Astrocyte of the spinal cord (primary cell): ENCODE data around the gene LRRC23.

Experiments used
- DNase-seq: peaks from one replicate; pipeline ENCODE4 v3.0.0; 2011; ENCODE audit warnings: low read depth, low spot score
- H3K4me3 ChIP-seq: 2 replicates; pipeline ENCODE4 v1.5.1; 2011; ENCODE audit warnings: low read depth, mild to moderate bottlenecking, low read length, moderate library complexity
- CTCF ChIP-seq: IDR thresholded peaks from 2 replicates; pipeline ENCODE4 v1.5.1; 2012; ENCODE audit warnings: low read depth, mild to moderate bottlenecking, low read length, inconsistent platforms
- in situ Hi-C: cut with HindIII; loops from 2 replicates; pipeline ENCODE4 v1.10.0; 2017; ENCODE audit warnings: low sequenced_read_pairs

The LRRC23 gene

DNA sequence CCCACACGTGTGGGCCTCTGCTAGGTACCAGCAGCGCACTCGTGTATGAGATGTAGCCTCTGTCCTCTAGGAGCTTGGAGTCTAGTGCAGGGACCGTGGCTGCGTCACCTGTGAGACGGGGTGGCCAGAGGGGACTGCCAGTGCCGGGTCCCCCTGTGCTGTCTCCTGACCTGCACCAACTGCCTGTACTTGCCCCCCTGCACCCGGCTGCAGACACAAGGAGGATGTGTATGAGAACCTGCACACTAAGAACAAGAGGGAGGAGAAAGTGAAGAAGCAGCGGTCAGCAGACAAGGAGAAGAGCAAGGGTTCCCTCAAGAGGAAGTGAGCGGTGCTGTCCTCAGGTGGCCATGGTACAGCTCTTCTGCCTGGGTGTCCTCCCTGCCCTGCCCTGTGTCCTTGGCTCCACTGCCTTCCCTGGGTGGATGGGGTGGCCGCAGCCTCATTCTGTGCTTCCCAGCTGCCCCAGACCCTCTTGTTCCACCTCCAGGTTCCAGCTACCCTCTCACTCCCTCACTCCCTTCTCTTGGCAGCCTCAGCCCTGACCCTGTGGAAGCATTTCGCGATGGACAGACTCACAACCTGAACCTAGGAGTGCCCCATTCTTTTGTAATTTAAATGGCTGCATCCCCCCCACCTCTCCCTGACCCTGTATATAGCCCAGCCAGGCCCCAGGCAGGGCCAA lies 56.1 kb downstream of the LRRC23 start:
- in situ Hi-C loops, result no loop called here
- TF ChIP-seq CTCF, result peak; percentile 43
- DNase-seq, result peak; percentile 28
- no peak overlapping the region for H3K4me3 ChIP-seq

DNA sequence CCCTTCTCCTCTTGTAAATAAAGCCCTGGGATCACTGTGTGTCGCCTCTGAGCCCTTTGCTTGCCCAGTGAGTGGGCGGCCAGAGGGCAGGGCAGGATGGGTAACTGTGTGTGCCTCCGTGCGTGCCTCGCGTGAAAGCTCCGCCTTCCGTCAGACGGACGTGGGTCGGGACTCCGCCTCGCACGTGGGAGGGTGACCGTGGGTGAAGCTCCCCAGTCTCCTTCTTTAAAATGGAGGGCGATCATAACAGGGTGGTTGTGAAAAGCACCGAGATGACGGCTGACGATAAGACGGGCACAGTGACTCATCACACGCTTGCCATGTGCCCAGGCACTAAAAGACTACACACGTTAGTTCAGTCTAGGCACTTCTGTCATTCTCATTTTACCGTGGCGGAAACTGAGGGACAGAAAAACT lies 56.7 kb downstream of the LRRC23 start:
- DNase-seq, result no peak
- H3K4me3 ChIP-seq, result no peak overlapping the region
- no peak for TF ChIP-seq CTCF
- in situ Hi-C loops, result no loop called here

GRCh38 chr12:6961695-6962284 lies 57.2 kb downstream of the LRRC23 start:
- peak; percentile 79 for DNase-seq
- in situ Hi-C loops, result no loop called here
- H3K4me3 ChIP-seq, result no peak overlapping the region
- peak; percentile 72 for TF ChIP-seq CTCF

DNA sequence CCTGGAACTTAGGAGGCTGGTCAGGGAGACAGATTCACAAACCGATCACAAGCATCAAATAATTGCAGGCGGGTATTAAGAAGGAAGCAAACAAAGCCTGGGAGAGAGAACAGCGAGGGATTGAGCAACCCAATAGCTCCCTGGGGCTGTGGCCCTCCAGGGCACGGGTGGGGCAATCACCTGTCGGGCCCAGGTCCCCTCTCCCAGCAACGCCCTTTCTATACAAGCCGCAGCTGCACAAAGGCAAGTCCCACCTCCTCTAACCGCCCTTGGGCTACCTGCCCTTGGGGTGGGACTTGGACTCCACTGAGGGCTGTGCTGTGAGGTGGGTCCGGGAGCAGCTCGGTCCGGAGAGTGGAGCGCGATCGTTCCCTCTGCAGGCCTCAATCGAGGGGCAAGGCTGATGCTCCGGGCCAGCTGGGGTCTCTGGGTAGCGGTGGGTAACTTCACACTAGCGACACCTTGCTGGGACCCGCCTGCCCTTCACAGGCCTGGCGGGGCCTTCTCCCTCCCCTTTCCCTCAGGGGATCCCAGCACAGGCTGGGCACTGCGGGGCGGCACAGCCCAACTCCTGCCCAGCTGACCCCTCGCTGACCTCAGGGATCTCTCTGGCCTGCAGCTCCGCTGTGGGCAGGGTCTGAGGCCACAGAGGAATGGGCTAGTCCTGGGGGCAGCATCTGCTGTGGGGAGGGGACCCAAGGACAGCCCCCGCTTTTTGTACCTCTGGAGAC lies 57.8 kb downstream of the LRRC23 start:
- in situ Hi-C loops, result no loop called here
- no peak for TF ChIP-seq CTCF
- no peak overlapping the region for H3K4me3 ChIP-seq
- no peak for DNase-seq

DNA sequence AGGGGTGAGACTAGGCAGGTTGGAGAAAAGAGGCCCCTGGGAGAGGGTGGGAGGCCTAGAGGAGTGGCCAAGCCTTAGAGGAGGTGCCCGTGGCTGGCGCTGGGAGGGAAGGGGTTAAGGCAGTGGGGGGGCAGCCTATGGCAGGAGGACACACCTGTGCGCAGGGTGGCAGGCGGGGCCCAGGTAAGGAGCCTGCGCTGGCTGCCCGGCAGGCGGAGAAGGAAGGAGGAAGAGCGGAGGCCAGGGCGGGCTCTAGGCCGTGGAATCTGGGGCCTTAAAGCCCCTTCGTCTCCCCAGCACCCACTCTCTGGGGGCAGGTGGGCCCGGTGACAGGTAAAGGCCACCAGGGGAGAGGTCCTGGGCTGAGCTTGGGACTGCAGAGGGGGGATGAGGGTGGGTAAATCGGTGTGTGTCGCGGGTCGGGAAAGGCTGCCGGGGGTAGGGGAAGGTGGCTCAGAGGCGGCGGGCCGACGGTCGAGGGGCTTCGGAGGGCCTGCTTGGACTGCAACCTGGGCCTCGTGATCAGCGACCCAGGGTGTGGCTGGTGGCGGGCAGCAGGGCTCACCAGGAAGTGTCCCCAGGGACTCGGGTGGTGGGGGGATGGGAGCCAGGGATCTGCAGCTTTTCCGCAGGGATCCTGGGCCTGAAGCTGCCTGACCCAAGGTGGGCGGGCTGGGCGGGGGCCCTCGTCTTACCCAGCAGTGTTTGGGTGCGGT lies 58.6 kb downstream of the LRRC23 start:
- no peak for DNase-seq

More for the DNA sequence above, 58.6 kb downstream of the LRRC23 start:
- in situ Hi-C loops, result no loop called here
- H3K4me3 ChIP-seq, result no peak overlapping the region
- no peak for TF ChIP-seq CTCF
